ENCODE data around the gene ARFIP1.

DNA sequence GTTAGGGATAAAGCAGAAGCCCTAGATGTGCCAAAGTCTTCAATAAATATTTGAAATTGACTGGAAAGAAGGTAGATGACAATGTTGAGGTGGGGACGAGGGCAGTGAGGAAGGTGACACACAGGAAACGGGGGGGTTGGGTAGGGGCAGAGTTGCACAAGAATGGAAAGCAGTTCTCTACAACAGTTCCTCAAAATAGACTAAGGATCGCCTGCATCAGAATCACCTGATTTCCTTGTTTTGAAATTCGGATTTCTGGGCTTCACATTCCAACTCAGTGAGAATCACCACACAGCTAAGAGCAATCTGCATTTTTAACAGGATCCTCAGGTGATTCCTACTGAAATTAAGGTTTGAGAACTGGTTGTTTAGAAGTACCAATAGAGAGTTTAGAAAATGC is 70.6 kb downstream of the ARFIP1 start:
- TF ChIP-seq CTCF (IDR thresholded peaks at IDR 0.05) = no peak
- TF ChIP-seq POLR2A (IDR thresholded peaks at IDR 0.05) = no peak
